Right lobe of liver (tissue), 6 donors: ENCODE measurements around the gene PTOV1. TPM values are rescaled to one million over a fixed set of nuclear protein-coding genes. Genes with fewer than 3 reads are reported as not detected.

Source experiments
- ATAC-seq, 4 donors: fragments of 200-7000 bp; cut with Tn5 transposase; one replicate each; pipeline ENCODE4 v1.9.1; 2020; ENCODE audit warnings: mild to moderate bottlenecking in 4 of 4, moderate library complexity in 4 of 4
- DNase-seq, 3 donors: peaks; one replicate each; pipeline ENCODE4 v3.0.0-alpha.2; 2020
- H3K27ac ChIP-seq, 3 donors: fragments of 200-600 bp; one replicate each; pipeline ENCODE4 v1.8.0; 2022
- H3K27me3 ChIP-seq, 2 donors: fragments of 200-600 bp; one replicate each; pipeline ENCODE4 v1.8.0; 2022
- H3K36me3 ChIP-seq, 4 donors: fragments of 200-600 bp; sonication (generic) in 1 of 4; one replicate each; pipeline versions ENCODE4 v1.5.1 to v1.8.0; 2017 to 2022; ENCODE audit warnings: control low read depth in 1 of 4
- H3K4me1 ChIP-seq, 4 donors: fragments of 200-600 bp; sonication (generic) in 1 of 4; one replicate each; pipeline versions ENCODE4 v1.5.1 to v1.8.0; 2017 to 2022; ENCODE audit warnings: control low read depth in 1 of 4
- H3K4me3 ChIP-seq, 3 donors: fragments of 200-600 bp; one replicate each; pipeline ENCODE4 v1.8.0; 2022
- H3K9me3 ChIP-seq, 4 donors: fragments of 200-600 bp; sonication (generic) in 1 of 4; one replicate each; pipeline versions ENCODE4 v1.5.1 to v1.8.0; 2017 to 2022; ENCODE audit warnings: control low read depth in 1 of 4
- POLR2A ChIP-seq: fragments of 450-650 bp; IDR thresholded peaks from one replicate; pipeline ENCODE4 v1.6.1; 2017; ENCODE audit warnings: antibody characterized with exemption, mild to moderate bottlenecking
- WGBS: methylation state at CpG from one replicate; pipeline ENCODE4 v1.1.6; 2018; ENCODE audit warnings: low coverage, low lambda C conversion rate; ENCODE audit not compliant: insufficient coverage; ENCODE audit errors: missing lambda C conversion rate; 5-methylcytosine and 5-hydroxymethylcytosine counted together
- intact Hi-C, 2 donors: fragments of 100-400 bp; cut with DNase I; formaldehyde crosslinking; loops; one replicate each; pipeline versions ENCODE4 v1.11.2 to v1.14.1; 2022
- total RNA-seq, 6 experiments: library from RNA; depleted of rRNA in 2 of 6; stranded (reverse); fragments of >200 nt in 2 of 6; fragmentation: NEBNext Ultra II Directional in 3 of 6; extraction: Animal tissue kit (Norgen Biotek cat#: 25700) in 3 of 6; gene quantifications; one replicate each; pipeline versions ENCODE4 v1.1.0 to v1.2.4, GENCODE V29; 2016 to 2023
- TF ChIP-seq, protein P1 (sequence below), 4 donors: fragments of 200-600 bp in 3 of 4; fragments of 450-650 bp in 1 of 4; IDR thresholded peaks; one replicate each; pipeline versions ENCODE4 v1.5.1 to v1.8.0; 2016 to 2022; ENCODE audit warnings: antibody characterized with exemption in 4 of 4, mild to moderate bottlenecking in 2 of 4
- donor health status: DM: no; HTN: yes; CAD: no.
- donor health status: DM: no; HTN: no; CAD: no.
- donor health status: DM: no; HTN: no; CAD: no.
- donor health status: DM: no; HTN: yes; CAD: no.
- donor health status: DM: no; HTN: yes; CAD: no.

The PTOV1 gene
- total RNA-seq, 6 experiments from 2014 or later: 44.4 to 93.0 (median 69.6) TPM

DNA sequence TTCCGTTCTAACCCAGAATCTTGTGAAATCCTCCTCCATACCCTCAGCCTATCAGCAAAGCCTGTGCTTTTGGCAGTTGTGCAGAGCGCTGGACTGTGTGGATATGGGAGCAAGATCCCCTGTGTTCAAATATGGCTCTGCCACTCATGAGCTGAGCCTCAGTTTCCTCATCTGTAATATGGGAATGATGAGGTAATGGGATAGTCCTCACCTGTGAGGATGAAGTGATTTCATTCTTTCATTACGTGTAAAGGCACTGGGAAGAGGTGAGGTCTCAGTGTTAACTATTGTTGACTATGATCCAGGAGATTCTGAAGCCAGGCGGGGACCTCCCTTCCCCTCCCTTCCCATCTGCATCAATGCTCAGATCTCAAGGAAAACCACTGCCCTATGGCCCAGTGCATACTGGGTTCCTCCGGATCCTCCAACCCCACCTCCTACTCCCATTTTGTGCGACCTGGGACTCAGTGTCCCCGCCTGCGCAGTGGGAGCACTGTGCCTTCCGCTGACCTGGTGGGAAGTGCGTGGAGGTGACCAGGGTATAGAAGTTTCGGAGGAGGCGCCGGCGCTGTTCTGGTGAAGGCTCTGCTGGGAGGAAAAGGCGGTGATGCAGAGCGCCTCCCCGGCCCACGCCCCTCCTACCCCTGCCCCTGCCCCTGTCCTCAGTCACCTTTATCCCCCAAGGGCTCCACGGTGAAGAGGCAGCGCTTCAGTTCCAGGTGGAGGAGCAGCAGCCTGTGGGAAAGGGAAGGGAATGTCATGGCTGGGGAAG lies 42.9 kb upstream of the PTOV1 start:
- H3K4me3 ChIP-seq: peak overlapping the region in 1 of 3 donors; percentile 74
- TF ChIP-seq POLR2A: no peak
- TF ChIP-seq, protein P1, sequence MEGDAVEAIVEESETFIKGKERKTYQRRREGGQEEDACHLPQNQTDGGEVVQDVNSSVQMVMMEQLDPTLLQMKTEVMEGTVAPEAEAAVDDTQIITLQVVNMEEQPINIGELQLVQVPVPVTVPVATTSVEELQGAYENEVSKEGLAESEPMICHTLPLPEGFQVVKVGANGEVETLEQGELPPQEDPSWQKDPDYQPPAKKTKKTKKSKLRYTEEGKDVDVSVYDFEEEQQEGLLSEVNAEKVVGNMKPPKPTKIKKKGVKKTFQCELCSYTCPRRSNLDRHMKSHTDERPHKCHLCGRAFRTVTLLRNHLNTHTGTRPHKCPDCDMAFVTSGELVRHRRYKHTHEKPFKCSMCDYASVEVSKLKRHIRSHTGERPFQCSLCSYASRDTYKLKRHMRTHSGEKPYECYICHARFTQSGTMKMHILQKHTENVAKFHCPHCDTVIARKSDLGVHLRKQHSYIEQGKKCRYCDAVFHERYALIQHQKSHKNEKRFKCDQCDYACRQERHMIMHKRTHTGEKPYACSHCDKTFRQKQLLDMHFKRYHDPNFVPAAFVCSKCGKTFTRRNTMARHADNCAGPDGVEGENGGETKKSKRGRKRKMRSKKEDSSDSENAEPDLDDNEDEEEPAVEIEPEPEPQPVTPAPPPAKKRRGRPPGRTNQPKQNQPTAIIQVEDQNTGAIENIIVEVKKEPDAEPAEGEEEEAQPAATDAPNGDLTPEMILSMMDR (IDR thresholded peaks at IDR 0.05): no peak
- no peaks in the 10 kb centered on the region for H3K9me3 ChIP-seq
- no peaks in the 10 kb centered on the region for H3K27me3 ChIP-seq
- peaks cover 0 to 14% (median 3%) of the 10 kb centered on the region in 4 donors for H3K4me1 ChIP-seq
- intact Hi-C loops: no loop called here
- H3K27ac ChIP-seq: no peak overlapping the region
- DNase-seq: peak in 1 of 3 donors; percentile 60
- H3K36me3 ChIP-seq: peaks cover 0 to 11% (median 8%) of the 10 kb centered on the region in 4 donors
- ATAC-seq: no peak
- 89% methylated on average over 10 of the region's 20 CpGs for WGBS

DNA sequence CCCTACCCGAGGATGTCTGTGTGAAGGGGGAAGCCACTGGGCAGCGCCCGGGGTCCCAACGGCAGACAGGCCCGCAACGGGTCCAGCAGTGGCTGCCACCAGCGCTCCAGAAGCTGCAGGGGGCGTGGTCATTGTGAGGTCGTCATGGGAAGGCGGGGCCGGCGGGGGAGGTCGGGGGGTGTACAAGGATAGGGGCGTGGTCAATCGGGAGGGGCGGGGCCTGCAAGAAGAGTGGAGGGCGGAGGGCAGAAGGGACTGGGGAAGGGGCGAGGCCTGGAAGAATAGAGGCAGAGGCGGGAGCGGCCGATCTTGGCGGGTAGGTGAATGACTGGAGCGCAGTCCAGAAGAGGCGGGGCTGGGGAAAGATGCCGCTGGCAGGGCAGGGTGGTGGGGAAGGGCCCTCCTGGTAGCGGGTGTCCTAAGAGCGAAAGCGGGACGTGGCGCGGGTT lies 42.2 kb upstream of the PTOV1 start:
- peak; percentile 79 to 86 (median 82) for ATAC-seq
- H3K36me3 ChIP-seq: peaks cover 0 to 4% (median 3%) of the 10 kb centered on the region in 4 donors
- peak overlapping the region; percentile 61 to 79 (median 74) for H3K4me3 ChIP-seq
- intact Hi-C loops: no loop called here
- peak; percentile 95 to 98 (median 97) for DNase-seq
- no peaks in the 10 kb centered on the region for H3K27me3 ChIP-seq
- 4% methylated on average over 26 of the region's 31 CpGs for WGBS
- H3K27ac ChIP-seq: peak overlapping the region; percentile 57 to 79 (median 65)
- peaks cover 0 to 15% (median 3%) of the 10 kb centered on the region in 4 donors for H3K4me1 ChIP-seq
- no peaks in the 10 kb centered on the region for H3K9me3 ChIP-seq
- TF ChIP-seq, protein P1 (IDR thresholded peaks at IDR 0.05): no peak
- no peak for TF ChIP-seq POLR2A

DNA sequence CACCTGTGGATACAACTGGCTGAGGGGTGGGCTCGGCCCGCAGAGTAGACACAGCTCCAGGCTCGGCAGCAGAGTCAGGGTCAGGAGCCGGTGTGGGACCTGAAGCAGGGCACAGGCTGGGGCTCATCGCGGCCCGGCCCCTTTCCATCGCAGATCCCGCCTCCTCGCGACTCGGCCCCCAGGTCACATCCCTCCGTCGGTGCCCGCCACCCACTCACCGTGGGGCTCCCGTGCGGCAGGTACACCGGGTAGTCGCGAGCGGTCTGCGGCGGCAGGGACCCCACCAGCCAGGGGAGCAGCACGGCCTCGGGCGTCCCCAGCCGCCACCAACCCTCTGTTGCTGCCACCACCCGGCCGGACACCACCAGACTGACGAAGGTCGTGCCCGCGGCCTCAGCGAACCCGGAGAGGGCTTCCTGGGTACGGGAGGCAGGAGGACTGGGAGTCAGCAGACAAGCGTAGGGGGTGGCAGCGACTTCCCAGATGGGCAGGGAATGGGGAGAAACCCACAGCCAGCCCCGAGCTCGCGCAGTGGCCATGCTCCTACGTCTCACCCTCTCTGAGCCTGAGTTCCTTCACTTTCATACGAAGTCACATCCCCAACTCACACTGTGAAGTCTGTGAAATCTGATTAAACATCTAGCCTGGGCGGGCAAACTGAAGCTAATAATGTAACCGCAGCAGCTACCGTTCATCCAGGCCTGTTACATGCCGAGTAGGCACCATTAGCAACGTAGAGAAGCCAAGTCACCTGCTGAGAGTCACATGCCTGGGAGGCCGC lies 41.6 kb upstream of the PTOV1 start:
- intact Hi-C loops: no loop called here
- peaks cover 0 to 4% (median 2%) of the 10 kb centered on the region in 4 donors for H3K36me3 ChIP-seq
- H3K9me3 ChIP-seq: no peaks in the 10 kb centered on the region
- 13% methylated on average over 7 of the region's 50 CpGs for whole genome bisulfite sequencing
- no peaks in the 10 kb centered on the region for H3K27me3 ChIP-seq
- ATAC-seq (peak; percentile 58 to 68 (median 63)), DNase-seq (peak; percentile 75 to 84 (median 80))
- H3K27ac ChIP-seq: peak overlapping the region; percentile 57 to 79 (median 65)
- peak overlapping the region; percentile 61 to 79 (median 74) for H3K4me3 ChIP-seq
- TF ChIP-seq, protein P1 (IDR thresholded peaks at IDR 0.05): peak; percentile 7 to 35 (median 32)
- peak; percentile 48 for TF ChIP-seq POLR2A
- H3K4me1 ChIP-seq: peaks cover 0 to 18% (median 3%) of the 10 kb centered on the region in 4 donors

DNA sequence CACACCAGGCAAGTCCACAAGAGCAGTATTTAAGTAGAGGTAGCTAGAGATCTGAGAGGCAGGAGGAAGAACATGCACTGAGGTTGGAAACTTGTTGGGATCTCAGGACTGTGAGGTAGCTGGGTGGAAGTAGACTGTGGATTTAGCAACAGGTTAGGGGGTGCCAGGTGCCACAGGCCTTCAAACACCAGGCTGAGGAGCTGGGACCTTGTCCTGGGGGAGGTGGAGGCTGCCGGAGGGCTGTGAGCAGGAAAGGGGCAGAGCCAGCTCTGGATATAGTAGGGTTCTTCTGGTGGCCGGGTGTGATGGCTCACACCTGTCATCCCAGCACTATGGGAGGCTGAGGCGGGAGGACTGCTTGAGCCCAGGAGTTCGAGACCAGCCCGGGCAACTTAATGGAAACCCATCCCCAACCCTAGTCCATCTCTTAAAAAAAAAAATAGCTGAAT lies 41.0 kb upstream of the PTOV1 start:
- Histone ChIP-seq H3K4me3 (peak overlapping the region in 1 of 3 donors; percentile 79), H3K27me3 (no peaks in the 10 kb centered on the region), H3K27ac (peak overlapping the region; percentile 57 to 79 (median 65)), H3K4me1 (peaks cover 0 to 18% (median 3%) of the 10 kb centered on the region in 4 donors), H3K36me3 (no peaks in the 10 kb centered on the region), H3K9me3 (no peaks in the 10 kb centered on the region)
- DNase-seq (no peak), ATAC-seq (no peak)
- TF ChIP-seq, protein P1 (IDR thresholded peaks at IDR 0.05): no peak
- no peak for TF ChIP-seq POLR2A
- intact Hi-C loops: no loop called here
- WGBS: 80% methylated on average over 1 of the region's 5 CpGs
